Natural killer cell treated with Interleukin-12 subunit alpha and Interleukin-12 subunit beta and Interleukin-15 and Interleukin-18, amount 100 ng/mL, for 72 hours (primary cell): ENCODE data around the gene PRR3. TPM values are rescaled to one million over a fixed set of nuclear protein-coding genes. Genes with fewer than 3 reads are reported as not detected.
"Not testable (repeated sequence)": the region's sequence is repeated elsewhere in the genome, so short reads cannot be mapped to it uniquely, and the experiment has no call there.

Experiments used
- ATAC-seq, 2 donors: fragments of 150-1000 bp; cut with Tn5 transposase in 1 of 2; sonication (Bioruptor Pico), chemical (Tn5 transposase) in 1 of 2; 2 replicates each; pipeline ENCODE4 v1.10.0; 2021
- DNase-seq: peaks from one replicate; pipeline ENCODE4 v3.0.0; 2022; ENCODE audit warnings: low spot score
- H3K27ac Mint-ChIP-seq, 2 donors: 1 replicate in 1 of 2; 2 replicates in 1 of 2; pipeline ENCODE4 v1.8.0; 2022; ENCODE audit warnings: mixed read lengths in 2 of 2, mild to moderate bottlenecking in 1 of 2, moderate library complexity in 1 of 2
- H3K27me3 Mint-ChIP-seq, 2 donors: 1 replicate in 1 of 2; 2 replicates in 1 of 2; pipeline ENCODE4 v1.8.0; 2022; ENCODE audit warnings: mixed read lengths in 2 of 2
- H3K36me3 Mint-ChIP-seq: one replicate; pipeline ENCODE4 v1.8.0; 2022; ENCODE audit warnings: mixed read lengths
- H3K4me1 Mint-ChIP-seq, 2 donors: 1 replicate in 1 of 2; 2 replicates in 1 of 2; pipeline ENCODE4 v1.8.0; 2022; ENCODE audit warnings: low read depth in 2 of 2, mixed read lengths in 2 of 2, mild to moderate bottlenecking in 1 of 2
- H3K4me3 Mint-ChIP-seq: one replicate; pipeline ENCODE4 v1.8.0; 2022; ENCODE audit warnings: mixed read lengths
- H3K9me3 Mint-ChIP-seq: 2 replicates; pipeline ENCODE4 v1.8.0; 2022; ENCODE audit warnings: mixed read lengths
- total RNA-seq, 2 donors: library from RNA; stranded (reverse); gene quantifications; one replicate each; pipeline ENCODE4 v1.2.3, GENCODE V29; 2022

PRR3 gene
- total RNA-seq, 2 donors from 2014 or later: 13.0 to 23.8 TPM

- H3K36me3 Mint-ChIP-seq: peaks cover 19% of the 10 kb centered on the region
- DNase-seq: no peak
- no peaks in the 10 kb centered on the region for H3K27me3 Mint-ChIP-seq
- H3K4me3 Mint-ChIP-seq: no peak overlapping the region
- ATAC-seq: no peak
- H3K27ac Mint-ChIP-seq: peak overlapping the region in 1 of 2 donors; percentile 37
- peaks cover 3% of the 10 kb centered on the region for H3K9me3 Mint-ChIP-seq
- peaks cover 35 to 38% of the 10 kb centered on the region in 2 donors for H3K4me1 Mint-ChIP-seq
These were observed 36.6 kb upstream of the PRR3 start for GRCh38 chr6:30520522-30520921.

DNA sequence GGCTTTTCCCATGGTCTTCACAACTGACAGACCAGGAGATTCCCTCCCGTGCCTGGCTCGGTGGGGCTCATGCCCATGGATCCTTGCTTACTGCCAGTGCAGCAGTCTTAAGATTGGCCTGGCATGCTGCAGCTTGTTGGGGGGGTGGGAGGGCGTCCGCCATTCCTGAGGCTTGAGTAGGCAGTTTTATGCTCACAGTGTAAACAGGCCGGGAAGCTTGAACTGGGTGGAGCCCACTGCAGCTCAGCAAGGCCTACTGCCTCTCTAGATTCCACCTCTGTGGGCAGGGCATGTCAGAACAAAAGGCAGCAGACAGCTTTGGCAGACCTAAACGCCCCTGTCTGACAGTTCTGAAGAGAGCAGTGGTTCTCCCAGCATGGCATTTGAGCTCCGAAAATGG, 36.0 kb upstream of the PRR3 start:
- H3K4me3 Mint-ChIP-seq, H3K27ac Mint-ChIP-seq, ATAC-seq, DNase-seq, H3K27me3 Mint-ChIP-seq, H3K9me3 Mint-ChIP-seq: not testable (repeated sequence)
- Mint-ChIP-seq H3K36me3 (peaks cover 19% of the 10 kb centered on the region), H3K4me1 (peaks cover 40% of the 10 kb centered on the region in 2 donors)

GRCh38 chr6:30521952-30522351, 35.1 kb upstream of the PRR3 start:
- not testable (repeated sequence) for H3K4me3 Mint-ChIP-seq, H3K9me3 Mint-ChIP-seq, ATAC-seq, H3K27me3 Mint-ChIP-seq, DNase-seq, H3K27ac Mint-ChIP-seq
- peaks cover 19% of the 10 kb centered on the region for H3K36me3 Mint-ChIP-seq
- H3K4me1 Mint-ChIP-seq: peaks cover 39 to 40% of the 10 kb centered on the region in 2 donors

DNA sequence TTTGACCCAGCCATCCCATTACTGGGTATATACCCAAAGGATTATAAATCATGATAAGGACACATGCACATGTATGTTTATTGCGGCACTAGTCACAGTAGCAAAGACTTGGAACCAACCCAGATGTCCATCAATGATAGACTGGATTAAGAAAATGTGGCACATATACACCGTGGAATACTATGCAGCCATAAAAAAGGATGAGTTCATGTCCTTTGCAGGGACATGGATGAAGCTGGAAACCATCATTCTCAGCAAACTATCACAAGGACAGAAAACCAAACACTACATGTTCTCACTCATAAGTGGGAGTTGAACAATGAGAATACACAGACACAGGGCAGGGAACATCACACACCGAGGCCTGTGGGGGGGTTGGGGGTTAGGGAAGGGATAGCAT, 30.7 kb upstream of the PRR3 start:
- H3K9me3 Mint-ChIP-seq, DNase-seq, ATAC-seq, H3K27me3 Mint-ChIP-seq: not testable (repeated sequence)
- H3K27ac Mint-ChIP-seq: peak overlapping the region; percentile 22
- H3K4me1 Mint-ChIP-seq: peaks cover 50 to 60% of the 10 kb centered on the region in 2 donors
- peak overlapping the region; percentile 43 for H3K4me3 Mint-ChIP-seq
- H3K36me3 Mint-ChIP-seq: peaks cover 19% of the 10 kb centered on the region

DNA sequence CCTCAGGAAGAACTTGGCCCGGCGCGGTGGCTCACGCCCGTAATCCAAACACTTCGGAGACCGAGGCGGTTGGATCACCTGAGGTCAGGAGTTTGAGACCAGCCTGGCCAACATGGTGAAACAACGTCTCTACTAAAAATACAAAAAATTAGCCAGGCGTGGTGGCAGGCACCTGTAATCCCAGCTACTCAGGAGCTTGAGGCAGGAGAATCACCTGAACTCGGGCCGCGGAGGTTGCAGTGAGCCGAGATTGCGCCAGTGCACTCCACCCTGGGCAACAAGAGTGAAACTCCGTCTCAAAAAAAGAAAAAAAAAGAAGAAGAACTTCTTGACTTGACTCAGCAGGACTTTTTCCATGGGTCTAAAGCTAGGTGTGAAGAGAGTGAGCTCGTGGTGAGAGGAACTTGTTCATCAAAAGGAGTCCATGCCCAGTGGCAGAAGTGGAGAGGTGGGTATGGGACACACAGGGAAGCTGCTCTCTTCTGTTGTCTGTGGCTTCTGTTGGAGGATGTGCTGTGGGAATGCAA, 27.7 kb upstream of the PRR3 start:
- H3K27me3 Mint-ChIP-seq, DNase-seq, H3K9me3 Mint-ChIP-seq, H3K36me3 Mint-ChIP-seq: not testable (repeated sequence)
- peak overlapping the region; percentile 73 for H3K4me3 Mint-ChIP-seq
- ATAC-seq: peak; percentile 82 to 84
- peak overlapping the region; percentile 80 to 87 for H3K27ac Mint-ChIP-seq
- H3K4me1 Mint-ChIP-seq: peaks cover 49 to 66% of the 10 kb centered on the region in 2 donors

- no peak for ATAC-seq
- H3K27me3 Mint-ChIP-seq: no peaks in the 10 kb centered on the region
- H3K9me3 Mint-ChIP-seq: no peaks in the 10 kb centered on the region
- peaks cover 45 to 62% of the 10 kb centered on the region in 2 donors for H3K4me1 Mint-ChIP-seq
- no peak for DNase-seq
- H3K27ac Mint-ChIP-seq: peak overlapping the region; percentile 80 to 87
- H3K4me3 Mint-ChIP-seq: peak overlapping the region; percentile 73
- H3K36me3 Mint-ChIP-seq: no peaks in the 10 kb centered on the region
These were observed 27.1 kb upstream of the PRR3 start for GRCh38 chr6:30530014-30530413.

GRCh38 chr6:30533460-30534294, 23.4 kb upstream of the PRR3 start:
- peak overlapping the region; percentile 65 to 96 for H3K27ac Mint-ChIP-seq
- peak overlapping the region; percentile 55 for H3K4me3 Mint-ChIP-seq
- H3K4me1 Mint-ChIP-seq: peaks cover 21 to 33% of the 10 kb centered on the region in 2 donors
- DNase-seq (no peak), ATAC-seq (no peak)
- no peaks in the 10 kb centered on the region for H3K9me3 Mint-ChIP-seq
- H3K36me3 Mint-ChIP-seq: no peaks in the 10 kb centered on the region
- H3K27me3 Mint-ChIP-seq: no peaks in the 10 kb centered on the region

DNA sequence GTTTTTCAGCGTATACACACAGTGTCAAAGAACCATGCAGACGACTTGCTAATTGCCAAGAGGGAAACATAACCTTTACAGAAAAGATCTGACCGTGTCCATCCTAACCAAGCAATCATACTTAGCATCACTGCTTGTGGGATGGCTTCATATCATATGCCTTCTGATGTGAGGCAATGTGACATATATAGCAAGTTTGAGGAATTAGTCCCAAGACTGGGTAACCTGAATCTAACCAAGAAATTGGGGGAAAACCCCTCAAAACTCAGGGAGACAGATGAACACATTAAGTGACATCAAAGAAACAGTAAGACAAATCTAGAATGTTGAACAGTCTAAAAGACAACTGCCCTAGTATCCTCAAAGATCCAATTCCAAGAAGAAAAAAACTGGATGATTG, 19.2 kb upstream of the PRR3 start:
- no peaks in the 10 kb centered on the region for H3K27me3 Mint-ChIP-seq

DNA sequence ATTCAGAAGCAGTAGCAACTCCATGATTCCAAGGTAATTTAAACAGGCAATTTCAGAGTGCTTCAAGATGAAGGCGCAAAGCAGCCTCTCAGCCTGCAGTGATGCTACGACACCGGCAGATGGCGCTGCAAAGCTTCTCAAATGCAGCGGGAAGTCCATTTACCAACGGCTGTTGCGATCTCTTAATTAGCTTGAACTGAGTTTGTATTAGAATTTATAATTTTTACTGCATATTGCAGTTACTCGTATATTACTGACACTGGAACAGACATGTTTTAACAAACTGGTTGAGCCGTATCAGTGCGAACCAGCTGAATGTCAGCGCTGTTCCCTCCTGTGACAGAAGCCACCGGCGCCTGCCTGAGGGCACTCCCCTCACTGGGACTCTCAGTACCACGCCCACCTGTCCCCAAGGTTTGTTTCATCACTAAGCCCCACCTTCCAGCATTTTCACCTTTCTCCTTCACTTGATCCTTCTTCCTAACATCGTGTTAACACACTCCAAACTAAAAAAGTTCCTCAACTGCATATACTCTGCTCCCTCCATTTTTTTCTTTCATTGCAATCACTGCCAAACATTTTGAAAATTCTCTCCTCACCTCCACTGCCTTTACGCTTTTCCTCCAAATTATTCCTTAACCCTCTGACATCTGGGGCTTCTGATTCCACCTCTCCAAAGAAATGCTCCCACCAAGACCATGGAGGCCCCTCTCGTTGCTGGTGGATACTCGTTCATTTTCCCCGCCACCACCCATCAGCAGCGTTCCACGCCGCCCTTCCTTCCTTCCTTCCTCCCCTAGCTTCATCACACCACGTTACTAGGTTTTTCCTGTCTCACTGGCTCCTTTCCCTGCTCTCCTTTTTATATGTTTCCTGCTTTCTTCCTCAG, 15.3 kb upstream of the PRR3 start:
- H3K9me3 Mint-ChIP-seq: no peaks in the 10 kb centered on the region
- peak overlapping the region; percentile 16 to 36 for H3K27ac Mint-ChIP-seq
- DNase-seq (peak; percentile 88), ATAC-seq (peak; percentile 79 to 86)
- no peaks in the 10 kb centered on the region for H3K27me3 Mint-ChIP-seq
- peaks cover 28 to 34% of the 10 kb centered on the region in 2 donors for H3K4me1 Mint-ChIP-seq
- H3K36me3 Mint-ChIP-seq: no peaks in the 10 kb centered on the region
- peak overlapping the region; percentile 85 for H3K4me3 Mint-ChIP-seq

More for the DNA sequence above, 19.2 kb upstream of the PRR3 start:
- peaks cover 13 to 24% of the 10 kb centered on the region in 2 donors for H3K4me1 Mint-ChIP-seq
- no peaks in the 10 kb centered on the region for H3K9me3 Mint-ChIP-seq
- no peaks in the 10 kb centered on the region for H3K36me3 Mint-ChIP-seq
- no peak overlapping the region for H3K4me3 Mint-ChIP-seq
- no peak overlapping the region for H3K27ac Mint-ChIP-seq
- ATAC-seq (no peak), DNase-seq (no peak)

GRCh38 chr6:30542404-30542725, 14.7 kb upstream of the PRR3 start:
- Mint-ChIP-seq H3K9me3 (no peaks in the 10 kb centered on the region), H3K27ac (peak overlapping the region; percentile 16 to 36), H3K4me3 (peak overlapping the region; percentile 85), H3K27me3 (no peaks in the 10 kb centered on the region), H3K4me1 (peaks cover 28 to 34% of the 10 kb centered on the region in 2 donors), H3K36me3 (no peaks in the 10 kb centered on the region)
- DNase-seq: no peak
- ATAC-seq: peak in 1 of 2 donors; percentile 64

DNA sequence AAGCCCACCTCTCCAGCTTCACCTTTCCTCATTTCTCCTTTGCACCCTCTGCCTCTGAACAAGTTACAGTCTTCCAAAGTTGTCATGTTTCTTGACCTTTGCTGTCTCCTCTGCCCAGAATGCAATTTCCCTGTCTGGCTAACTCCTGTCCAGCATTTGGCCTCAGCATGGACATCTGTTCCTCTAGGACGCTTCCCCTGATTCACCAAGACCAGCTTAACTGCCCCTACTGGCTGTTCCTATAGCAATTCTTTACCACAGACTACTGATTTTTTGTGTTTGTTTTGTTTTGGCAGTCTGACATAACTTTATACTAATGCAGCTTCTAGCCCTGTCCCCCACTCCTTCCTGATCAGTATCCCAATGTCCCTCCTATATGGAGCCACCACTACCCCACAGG, 14.2 kb upstream of the PRR3 start:
- peak overlapping the region; percentile 16 to 36 for H3K27ac Mint-ChIP-seq
- no peak for DNase-seq
- H3K9me3 Mint-ChIP-seq: no peaks in the 10 kb centered on the region
- H3K36me3 Mint-ChIP-seq: no peaks in the 10 kb centered on the region
- H3K4me1 Mint-ChIP-seq: peaks cover 28 to 34% of the 10 kb centered on the region in 2 donors
- H3K27me3 Mint-ChIP-seq: no peaks in the 10 kb centered on the region
- H3K4me3 Mint-ChIP-seq: peak overlapping the region; percentile 85
- ATAC-seq: no peak

DNA sequence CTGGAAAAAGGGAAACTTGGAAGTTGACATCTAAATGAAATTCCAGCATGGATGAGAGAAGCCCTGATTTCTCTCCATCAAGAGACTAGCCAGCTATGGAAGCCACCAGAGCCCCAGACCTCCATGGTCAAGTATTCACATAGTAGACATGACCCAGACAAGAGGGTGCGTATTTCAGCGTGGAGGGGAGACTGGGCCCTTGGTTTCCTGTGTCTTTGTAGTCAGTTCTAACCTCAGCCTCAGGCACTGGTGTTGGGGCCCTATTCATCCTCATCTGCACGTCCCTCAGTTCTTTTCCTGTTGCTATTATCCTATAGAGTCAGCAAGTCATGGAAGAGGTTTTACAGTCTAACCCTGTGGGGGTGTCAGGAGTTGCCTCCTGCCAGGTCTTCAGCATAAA, 13.3 kb upstream of the PRR3 start:
- DNase-seq (no peak), ATAC-seq (no peak)

GRCh38 chr6:30544666-30545272, 12.3 kb upstream of the PRR3 start:
- H3K4me1 Mint-ChIP-seq: peaks cover 28 to 34% of the 10 kb centered on the region in 2 donors
- no peak overlapping the region for H3K4me3 Mint-ChIP-seq
- no peak for DNase-seq
- peaks cover 18% of the 10 kb centered on the region for H3K36me3 Mint-ChIP-seq
- ATAC-seq: peak; percentile 65 to 74
- peak overlapping the region in 1 of 2 donors; percentile 67 for H3K27ac Mint-ChIP-seq
- no peaks in the 10 kb centered on the region for H3K9me3 Mint-ChIP-seq
- no peaks in the 10 kb centered on the region for H3K27me3 Mint-ChIP-seq

More for the DNA sequence above, 13.3 kb upstream of the PRR3 start:
- H3K4me3 Mint-ChIP-seq: no peak overlapping the region
- H3K27me3 Mint-ChIP-seq: no peaks in the 10 kb centered on the region
- no peaks in the 10 kb centered on the region for H3K9me3 Mint-ChIP-seq
- peaks cover 8% of the 10 kb centered on the region for H3K36me3 Mint-ChIP-seq
- peaks cover 28 to 34% of the 10 kb centered on the region in 2 donors for H3K4me1 Mint-ChIP-seq
- no peak overlapping the region for H3K27ac Mint-ChIP-seq
